ENCODE data around the gene NPBWR2. TPM values are rescaled to one million over a fixed set of nuclear protein-coding genes. Genes with fewer than 3 reads are reported as not detected.

Gene NPBWR2
- total RNA-seq, 1 donor from 2014 or later = not detected

DNA sequence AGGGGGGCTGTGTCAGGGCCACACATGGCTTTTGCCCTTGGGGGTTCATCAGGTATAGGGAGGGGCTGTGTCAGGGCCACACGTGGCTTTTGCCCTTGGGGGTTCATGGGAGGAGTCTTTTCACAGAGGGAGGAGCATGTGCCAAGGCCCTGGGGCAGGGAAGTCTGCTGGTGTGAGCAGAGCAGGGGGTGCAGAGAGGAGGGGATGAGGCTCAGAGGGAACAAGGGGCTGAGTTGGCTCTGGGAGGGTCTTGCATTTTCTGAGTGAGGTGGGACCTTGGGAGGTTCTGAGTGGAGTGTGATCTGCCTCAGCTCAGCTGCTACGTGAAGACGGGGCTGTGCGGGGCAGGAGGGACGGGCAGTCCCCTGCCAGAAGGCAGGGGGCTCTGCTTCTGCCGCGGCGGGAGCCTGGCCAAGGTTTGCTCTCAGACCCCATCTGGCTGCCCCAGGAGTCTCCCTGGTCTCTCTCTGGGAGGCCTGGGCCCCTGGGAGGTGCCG is 51.9 kb downstream of the NPBWR2 start:
- Histone ChIP-seq H3K27me3 (ENCODE audit: insufficient read depth, low read length) (peaks cover 16% of the 10 kb centered on the region), H4K20me1 (ENCODE audit: insufficient read depth, low read length) (peaks cover 5% of the 10 kb centered on the region), H3K4me1 (ENCODE audit: insufficient read depth, low read length) (peaks cover 11% of the 10 kb centered on the region), H3K9ac (ENCODE audit: low read length) (no peak overlapping the region), H2AFZ (ENCODE audit: low read depth, low read length) (no peak overlapping the region), H3K4me3 (ENCODE audit: insufficient read depth, low read depth, low read length) (no peak overlapping the region), H3K79me2 (ENCODE audit: insufficient read depth, low read length) (no peaks in the 10 kb centered on the region), H3K9me3 (ENCODE audit: insufficient read depth, low read depth, low read length) (no peaks in the 10 kb centered on the region), H3K36me3 (ENCODE audit: insufficient read depth, low read length) (no peaks in the 10 kb centered on the region), H3K27ac (ENCODE audit: low read depth, low read length) (no peak overlapping the region), H3K4me2 (ENCODE audit: low read length) (no peak overlapping the region)
- no peak for FAIRE-seq
- Mint-ChIP-seq H3K4me1 (ENCODE audit: low read depth, unreplicated experiment) (peaks cover 6% of the 10 kb centered on the region), H3K36me3 (ENCODE audit: low read depth, unreplicated experiment) (no peaks in the 10 kb centered on the region), H3K27ac (ENCODE audit: unreplicated experiment) (no peak overlapping the region), H3K9me3 (ENCODE audit: unreplicated experiment) (no peaks in the 10 kb centered on the region), H3K27me3 (ENCODE audit: low read depth, unreplicated experiment) (peaks cover 24% of the 10 kb centered on the region), H3K4me3 (ENCODE audit: unreplicated experiment) (no peak overlapping the region)
- DNase-seq (ENCODE audit: low read depth) = no peak
- no peak for TF ChIP-seq EZH2 (IDR thresholded peaks at IDR 0.05; ENCODE audit: insufficient read depth, low read length)
- TF ChIP-seq CTCF (IDR thresholded peaks at IDR 0.05; ENCODE audit: insufficient read depth, low read depth, low read length) = no peak

DNA sequence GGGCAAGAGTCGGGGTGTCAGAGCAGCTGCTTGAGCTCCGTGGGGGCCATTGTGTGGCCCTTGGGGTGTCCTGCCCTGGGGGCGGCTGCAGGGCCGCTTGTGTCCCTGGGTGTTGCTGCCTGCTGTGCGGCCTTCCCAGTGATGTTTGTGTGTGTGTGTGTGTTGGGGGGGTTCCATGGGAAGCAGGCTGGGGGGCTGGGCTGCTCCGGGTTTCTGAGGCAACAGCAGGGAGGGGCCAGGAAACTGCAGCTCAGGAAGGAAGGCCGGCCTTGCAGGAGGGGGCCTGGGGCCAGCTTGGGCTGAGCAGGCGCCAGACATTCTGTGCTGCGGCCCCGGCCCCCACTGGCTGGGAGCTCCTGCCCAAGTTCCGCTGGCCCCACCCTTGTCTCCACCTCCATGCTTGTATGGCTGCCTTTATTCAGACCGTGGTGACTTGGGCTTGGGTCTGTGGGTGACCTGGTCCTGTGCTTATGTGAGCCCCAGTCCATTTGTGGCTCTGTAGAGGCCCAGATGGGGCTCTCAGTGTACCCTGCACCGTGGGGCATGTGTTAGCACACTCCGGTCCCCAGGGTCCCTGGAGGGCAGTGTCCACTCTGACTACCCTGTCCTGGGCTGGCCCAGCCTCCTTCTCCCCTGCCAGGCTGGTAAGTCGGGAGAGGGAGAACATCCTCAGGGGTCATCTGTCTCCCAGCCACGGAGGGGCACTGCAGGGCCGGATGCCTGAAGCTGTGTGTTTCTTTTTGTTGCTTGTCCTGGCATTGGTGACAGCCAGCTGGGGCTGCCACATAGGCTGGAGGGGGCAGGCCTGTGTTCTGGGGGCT is 53.3 kb downstream of the NPBWR2 start:
- no peaks in the 10 kb centered on the region for H3K9me3 ChIP-seq (ENCODE audit: insufficient read depth, low read depth, low read length)
- peaks cover 11% of the 10 kb centered on the region for H3K4me1 ChIP-seq (ENCODE audit: insufficient read depth, low read length)
- DNase-seq (ENCODE audit: low read depth) = no peak
- no peak overlapping the region for H3K4me3 ChIP-seq (ENCODE audit: insufficient read depth, low read depth, low read length)
- no peak for FAIRE-seq
- no peaks in the 10 kb centered on the region for H3K9me3 Mint-ChIP-seq (ENCODE audit: unreplicated experiment)
- no peak overlapping the region for H3K27ac ChIP-seq (ENCODE audit: low read depth, low read length)
- no peak overlapping the region for H3K4me2 ChIP-seq (ENCODE audit: low read length)
- no peaks in the 10 kb centered on the region for H3K79me2 ChIP-seq (ENCODE audit: insufficient read depth, low read length)
- no peak for TF ChIP-seq EZH2 (IDR thresholded peaks at IDR 0.05; ENCODE audit: insufficient read depth, low read length)
- TF ChIP-seq CTCF (IDR thresholded peaks at IDR 0.05; ENCODE audit: insufficient read depth, low read depth, low read length) = no peak
- H3K4me3 Mint-ChIP-seq (ENCODE audit: unreplicated experiment) = no peak overlapping the region
- H3K9ac ChIP-seq (ENCODE audit: low read length) = no peak overlapping the region
- peak overlapping the region; percentile 18 for H2AFZ ChIP-seq (ENCODE audit: low read depth, low read length)
- peaks cover 9% of the 10 kb centered on the region for H4K20me1 ChIP-seq (ENCODE audit: insufficient read depth, low read length)
- peaks cover 20% of the 10 kb centered on the region for H3K27me3 Mint-ChIP-seq (ENCODE audit: low read depth, unreplicated experiment)
- no peaks in the 10 kb centered on the region for H3K36me3 ChIP-seq (ENCODE audit: insufficient read depth, low read length)
- no peaks in the 10 kb centered on the region for H3K36me3 Mint-ChIP-seq (ENCODE audit: low read depth, unreplicated experiment)
- H3K4me1 Mint-ChIP-seq (ENCODE audit: low read depth, unreplicated experiment) = peaks cover 6% of the 10 kb centered on the region
- peaks cover 18% of the 10 kb centered on the region for H3K27me3 ChIP-seq (ENCODE audit: insufficient read depth, low read length)
- H3K27ac Mint-ChIP-seq (ENCODE audit: unreplicated experiment) = no peak overlapping the region

Small RNAs within 50 kb of the gene (microRNA-seq; reads per million reads assigned to microRNA genes)
- 2.2 reads per million for gene MIR6813

Other genes starting within 250 kb of the NPBWR2 start
- not detected in 2 replicates for gene ABHD16B, start 246.1 kb downstream of the NPBWR2 start, total RNA-seq
- 145 TPM in 2 replicates for gene TPD52L2, start 242.3 kb downstream of the NPBWR2 start, total RNA-seq
- 64.6 and 65.6 TPM in 2 replicates for gene DNAJC5, start 212.4 kb downstream of the NPBWR2 start, total RNA-seq
- 33.0 and 33.4 TPM in 2 replicates for gene UCKL1, start 151.1 kb downstream of the NPBWR2 start, total RNA-seq
- gene ZNF512B, start 137.6 kb downstream of the NPBWR2 start, total RNA-seq = 27.5 and 27.7 TPM in 2 replicates
- 2.7 and 4.3 TPM in 2 replicates for gene SAMD10, start 127.9 kb downstream of the NPBWR2 start, total RNA-seq
- gene PRPF6, start 126.4 kb downstream of the NPBWR2 start, total RNA-seq = 52.3 and 52.6 TPM in 2 replicates
- gene C20orf204, start 71.4 kb downstream of the NPBWR2 start, total RNA-seq = 0.75 and 0.99 TPM in 2 replicates
- gene SOX18, start 57.9 kb downstream of the NPBWR2 start, total RNA-seq = 0.52 and 0.60 TPM in 2 replicates
- gene TCEA2, start 44.4 kb downstream of the NPBWR2 start, total RNA-seq = 52.4 and 53.1 TPM in 2 replicates
- 15.7 and 18.3 TPM in 2 replicates for gene RGS19, start 28.0 kb downstream of the NPBWR2 start, total RNA-seq
- gene OPRL1, start 27.5 kb downstream of the NPBWR2 start, total RNA-seq = 2.8 and 3.6 TPM in 2 replicates
- gene LKAAEAR1, start 23.2 kb downstream of the NPBWR2 start, total RNA-seq = 0.34 TPM in 1 of 2 replicates, not detected in the other
- gene MYT1, start 56.9 kb upstream of the NPBWR2 start, total RNA-seq = 0.17 TPM in 1 of 2 replicates, not detected in the other
- 37.8 and 40.0 TPM in 2 replicates for gene PCMTD2, start 148.2 kb upstream of the NPBWR2 start, total RNA-seq

Measured in astrocyte (in vitro differentiated cells and primary cell).